Renal cortex interstitium (tissue), 11 donors: ENCODE data around the gene AUNIP. TPM values are rescaled to one million over a fixed set of nuclear protein-coding genes. Genes with fewer than 3 reads are reported as not detected.
"Not testable (repeated sequence)": the region's sequence is repeated elsewhere in the genome, so short reads cannot be mapped to it uniquely, and the experiment has no call there.

Experiments
- DNase-seq, 11 donors: peaks; one replicate each; pipeline ENCODE4 v3.0.0-alpha.2; 2013; ENCODE audit warnings: low read depth in 9 of 11, low spot score in 4 of 11; ENCODE audit errors: extremely low read depth in 1 of 11
- polyA plus RNA-seq, 3 donors: library from polyadenylated mRNA; unstranded; fragments of 120-200 nt; gene quantifications; one replicate each; pipeline ENCODE4 v1.2.1, GENCODE V29; 2013; ENCODE audit not compliant: insufficient read length in 3 of 3

The AUNIP gene
- polyA plus RNA-seq, 3 donors, result 3.0 to 4.3 (median 3.9) TPM

DNA sequence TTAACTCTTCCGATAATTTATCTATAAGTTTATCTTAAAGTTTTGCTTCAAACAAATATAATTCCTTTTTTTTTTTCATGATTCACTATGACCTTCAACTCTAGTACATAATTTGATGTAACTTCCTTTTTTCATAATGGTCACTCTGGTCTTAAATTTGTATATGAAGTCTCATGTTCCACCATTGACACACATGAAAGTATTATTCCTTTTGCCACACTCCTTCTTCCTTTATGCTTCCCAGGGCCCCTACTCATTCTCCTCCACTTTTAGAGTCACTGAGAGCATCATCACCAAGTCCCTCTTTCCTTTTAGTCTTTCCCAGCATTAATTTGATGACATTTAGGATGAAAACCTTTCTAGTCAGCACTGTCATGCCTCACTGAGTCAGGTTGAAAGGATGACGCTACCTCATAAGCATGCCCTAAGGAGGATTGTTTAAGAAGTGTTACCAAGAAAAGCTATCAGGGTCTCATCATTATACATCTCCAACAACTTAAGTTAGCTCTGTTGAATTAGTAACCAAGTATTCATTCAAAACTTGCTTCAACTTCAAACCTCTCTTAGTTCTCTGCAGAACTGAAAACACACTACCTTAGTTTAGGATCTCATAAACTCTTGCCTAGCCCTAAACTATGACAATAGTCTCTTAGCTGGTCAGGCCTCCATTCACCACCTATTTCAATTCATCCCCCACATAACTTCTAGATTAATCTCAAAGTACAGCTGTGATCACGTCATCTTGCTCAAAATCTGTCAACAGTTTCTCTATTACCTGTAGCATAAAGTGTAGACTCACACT is 14.5 kb downstream of the AUNIP start:
- DNase-seq, result no peak

GRCh38 chr1:25843483-25843882 is 15.8 kb downstream of the AUNIP start:
- DNase-seq, result no peak

- not testable (repeated sequence) for DNase-seq
Measured at GRCh38 chr1:25839808-25840207, 19.4 kb downstream of the AUNIP start.

- no peak for DNase-seq
Measured at GRCh38 chr1:25837262-25837875, 21.9 kb downstream of the AUNIP start.

DNA sequence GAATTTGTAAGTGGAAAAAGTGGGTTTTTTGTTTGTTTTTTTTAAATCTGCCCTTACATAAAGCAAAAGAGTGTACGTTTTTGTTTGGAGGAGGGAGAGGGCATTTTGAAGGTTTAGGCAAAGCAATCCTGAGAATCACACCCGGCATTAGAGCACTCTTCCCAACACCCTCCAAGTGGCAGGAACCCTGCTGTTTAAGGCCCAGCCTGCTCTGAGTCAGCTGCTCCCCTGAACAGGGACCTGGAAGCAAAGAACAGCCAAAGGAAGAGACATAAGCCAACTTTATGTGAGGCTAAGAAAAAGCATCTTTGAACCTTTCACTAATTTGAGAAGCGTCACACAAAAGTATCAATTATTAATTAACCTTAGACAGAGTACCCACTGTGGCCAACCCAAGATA is 22.6 kb downstream of the AUNIP start:
- no peak for DNase-seq

DNA sequence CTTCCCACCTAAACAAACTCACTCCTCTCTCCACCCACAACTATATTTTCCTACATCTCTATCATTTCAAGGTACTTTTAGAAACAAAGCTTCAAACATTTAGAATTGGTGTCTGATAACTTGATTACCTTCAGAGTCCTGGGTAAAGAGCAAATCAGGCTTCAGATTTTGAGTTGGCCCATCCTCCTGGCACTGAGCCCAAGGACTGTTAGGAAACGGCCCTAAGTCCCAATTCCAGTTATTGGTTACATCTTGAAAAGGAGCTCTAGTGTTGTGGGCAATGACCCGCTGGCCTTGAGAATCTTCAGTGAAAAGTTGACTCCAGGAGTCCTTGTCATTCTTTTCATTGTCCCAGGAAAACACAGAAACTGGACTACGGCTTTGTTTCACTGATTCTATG is 24.4 kb downstream of the AUNIP start:
- DNase-seq, result no peak

- no peak for DNase-seq
Measured at GRCh38 chr1:25833158-25833557, 26.1 kb downstream of the AUNIP start.

DNA sequence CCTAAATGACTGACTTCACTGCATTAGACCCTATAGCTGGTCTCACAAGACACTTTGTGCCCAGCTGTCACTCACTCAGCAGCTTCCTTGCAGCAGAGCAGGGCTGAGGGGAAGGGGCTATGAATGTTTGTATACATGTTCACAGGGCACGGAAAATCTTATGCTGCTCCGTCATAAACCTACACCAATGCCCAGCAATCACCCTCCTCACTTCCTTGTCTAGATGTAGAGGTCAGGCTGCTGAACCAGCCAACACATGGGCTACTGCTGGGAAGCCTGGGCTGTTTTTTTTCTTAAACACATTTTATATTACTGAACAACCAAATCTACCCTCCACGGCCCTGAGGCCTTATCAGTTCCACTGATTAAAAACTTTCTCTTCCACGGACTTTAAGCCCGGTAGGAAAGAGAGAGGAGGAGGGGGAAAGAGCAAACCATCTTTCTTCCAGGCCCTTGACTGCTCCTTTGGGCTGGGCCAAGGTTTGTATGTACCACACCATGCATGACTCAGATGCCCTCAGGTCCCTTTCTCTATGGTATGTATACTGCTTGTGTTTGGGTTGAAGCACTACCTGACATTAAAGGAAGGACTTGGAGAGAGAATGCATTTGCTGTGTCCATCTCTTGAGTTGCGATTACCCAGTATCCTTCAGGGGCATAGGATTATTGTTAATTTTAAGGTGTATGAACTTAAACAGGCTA is 26.8 kb downstream of the AUNIP start:
- no peak for DNase-seq

DNA sequence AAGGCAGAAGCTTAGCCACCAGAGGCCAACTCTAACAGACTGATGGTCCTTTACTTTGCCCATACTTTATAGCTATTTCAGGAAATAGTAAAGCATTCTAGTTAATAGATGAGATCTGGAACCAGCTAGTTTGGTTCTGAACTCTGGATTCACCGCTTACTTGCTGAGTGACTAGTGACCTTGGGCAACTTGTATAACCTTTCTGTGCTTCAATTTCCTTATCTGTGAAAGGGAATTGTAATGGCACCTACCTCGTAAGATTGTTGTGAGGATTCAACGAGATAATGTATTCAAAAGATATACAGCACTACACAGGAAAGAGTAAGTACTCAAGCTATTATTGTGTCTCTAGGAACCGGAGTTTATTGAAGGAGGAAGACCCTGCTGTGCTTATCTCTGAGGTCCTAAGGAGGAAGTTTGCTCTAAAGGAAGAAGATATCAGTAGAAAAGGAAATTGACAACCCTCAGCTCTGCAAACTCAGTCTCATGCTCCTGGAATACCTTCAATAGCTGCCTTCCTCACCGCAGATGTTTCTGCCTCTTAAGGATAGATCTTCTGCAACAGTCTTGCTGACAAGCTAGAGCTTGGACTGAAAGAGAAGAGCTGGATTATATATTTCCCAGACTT is 27.6 kb downstream of the AUNIP start:
- DNase-seq, result no peak

DNA sequence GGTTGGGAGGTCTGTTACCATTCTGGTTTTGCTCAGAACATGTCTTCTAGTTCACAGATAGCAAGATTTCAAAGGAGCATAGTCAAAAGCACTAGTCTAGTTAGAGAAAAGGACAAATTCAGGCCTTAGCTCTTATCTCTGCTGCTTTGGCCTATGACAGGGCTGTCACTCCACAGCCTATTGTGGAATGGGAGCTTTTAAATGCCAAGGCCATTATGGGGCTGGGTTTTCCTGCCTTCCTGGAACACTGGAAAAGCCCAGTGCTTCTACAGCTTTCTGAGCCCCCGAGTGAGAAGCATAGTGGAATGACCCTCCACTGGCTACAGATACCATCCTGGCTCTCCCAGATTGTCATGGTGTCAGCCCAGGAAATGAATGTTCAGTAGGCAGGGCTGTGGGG is 30.2 kb downstream of the AUNIP start:
- no peak for DNase-seq

GRCh38 chr1:25828491-25828890 is 30.8 kb downstream of the AUNIP start:
- no peak for DNase-seq

DNA sequence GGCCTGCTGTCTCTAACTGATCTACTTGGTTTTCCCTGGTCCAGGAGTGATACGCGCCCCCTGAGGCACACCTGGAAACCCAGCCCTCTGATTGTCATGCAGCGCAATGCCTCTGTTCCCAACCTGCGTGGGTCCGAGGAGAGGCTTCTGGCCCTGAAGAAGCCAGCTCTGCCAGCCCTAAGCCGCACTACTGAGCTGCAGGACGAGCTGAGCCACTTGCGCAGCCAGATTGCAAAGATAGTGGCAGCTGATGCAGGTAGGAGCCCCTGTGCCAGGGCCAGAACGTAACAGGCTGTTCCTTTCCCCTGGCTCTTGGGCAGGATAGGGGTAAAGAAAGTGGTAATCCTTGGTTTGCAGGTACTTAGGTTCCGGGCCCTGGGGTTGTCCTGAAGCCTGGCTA is 32.7 kb downstream of the AUNIP start:
- DNase-seq, result no peak

DNA sequence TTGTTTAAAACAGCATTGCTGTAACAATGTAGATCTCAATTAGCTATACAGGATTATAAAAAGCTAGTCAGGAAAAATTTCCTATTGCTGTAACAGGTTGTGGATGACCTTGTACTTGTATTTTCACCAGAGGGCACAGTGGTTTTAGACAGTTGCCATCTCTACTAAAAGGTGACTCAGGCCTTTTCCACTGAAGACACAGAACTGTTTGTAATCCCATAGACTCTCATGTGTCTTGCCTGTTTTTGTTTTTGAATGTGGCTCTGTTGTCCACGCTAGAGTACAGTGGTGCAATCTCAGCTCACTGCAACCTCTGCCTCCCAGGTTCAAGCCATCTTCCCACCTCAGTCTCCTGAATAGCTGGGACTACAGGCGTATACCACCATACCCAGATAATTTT is 33.7 kb downstream of the AUNIP start:
- no peak for DNase-seq

GRCh38 chr1:25821630-25822091 is 37.6 kb downstream of the AUNIP start:
- no peak for DNase-seq

DNA sequence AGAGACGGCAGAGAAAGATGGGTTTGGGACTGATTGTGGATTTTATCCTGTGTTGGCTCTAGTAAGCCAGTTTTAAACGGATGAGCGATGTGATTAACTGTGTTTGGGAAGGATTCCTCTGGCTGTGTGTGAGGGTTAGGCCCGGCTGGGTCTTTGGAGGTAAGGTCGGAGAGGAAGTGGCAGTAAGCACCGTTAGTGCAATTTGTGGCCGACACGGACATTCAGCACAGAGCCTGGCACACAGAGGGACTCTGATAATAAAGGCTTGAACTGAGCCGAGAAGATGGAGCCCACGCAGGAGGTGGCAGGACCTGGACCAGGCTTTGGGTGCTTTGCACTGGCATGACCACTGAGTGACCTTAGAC is 38.2 kb downstream of the AUNIP start:
- no peak for DNase-seq

DNA sequence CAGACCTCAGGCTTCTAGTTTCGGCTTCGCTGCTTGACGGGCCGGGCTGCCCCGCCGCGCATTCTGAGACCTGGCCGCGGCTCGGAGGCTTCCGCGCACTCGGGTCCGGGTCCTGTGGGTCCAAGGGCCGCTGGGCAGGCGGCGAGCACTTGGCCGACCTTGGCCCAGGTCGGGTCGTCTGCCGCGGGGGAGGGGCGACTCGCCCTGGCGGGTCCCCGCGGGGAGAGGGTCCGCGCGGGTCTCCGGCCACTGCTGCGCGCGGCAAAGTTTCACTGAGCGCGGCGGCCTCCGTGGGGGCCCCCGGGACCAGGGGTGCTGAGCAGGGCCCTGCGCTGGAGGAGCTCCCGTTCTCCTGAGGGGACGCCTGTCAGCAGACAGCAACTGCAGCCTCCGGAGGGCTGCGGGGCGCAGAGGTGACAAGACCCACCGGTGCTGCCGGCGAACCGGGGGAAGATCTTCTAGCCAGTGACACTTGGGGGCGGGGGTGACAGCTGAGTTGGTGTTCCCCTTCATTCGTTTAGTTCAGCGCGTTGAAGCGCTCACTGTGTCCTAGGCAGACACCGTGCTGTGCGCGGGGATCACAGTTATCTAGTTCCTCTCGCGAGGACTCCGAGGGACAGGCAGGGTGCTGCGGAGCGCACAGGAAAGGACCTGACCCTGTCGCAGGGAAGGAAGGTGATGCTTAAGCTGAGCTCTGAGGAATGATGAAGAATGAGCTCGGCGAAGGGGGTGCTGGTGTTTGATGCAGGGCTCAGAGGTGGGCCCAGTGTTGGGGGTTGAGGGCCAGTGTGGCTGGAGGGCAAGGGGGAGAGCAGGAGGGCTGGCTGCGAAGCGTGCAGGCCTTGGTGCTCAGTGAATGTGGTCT is 38.8 kb downstream of the AUNIP start:
- no peak for DNase-seq

DNA sequence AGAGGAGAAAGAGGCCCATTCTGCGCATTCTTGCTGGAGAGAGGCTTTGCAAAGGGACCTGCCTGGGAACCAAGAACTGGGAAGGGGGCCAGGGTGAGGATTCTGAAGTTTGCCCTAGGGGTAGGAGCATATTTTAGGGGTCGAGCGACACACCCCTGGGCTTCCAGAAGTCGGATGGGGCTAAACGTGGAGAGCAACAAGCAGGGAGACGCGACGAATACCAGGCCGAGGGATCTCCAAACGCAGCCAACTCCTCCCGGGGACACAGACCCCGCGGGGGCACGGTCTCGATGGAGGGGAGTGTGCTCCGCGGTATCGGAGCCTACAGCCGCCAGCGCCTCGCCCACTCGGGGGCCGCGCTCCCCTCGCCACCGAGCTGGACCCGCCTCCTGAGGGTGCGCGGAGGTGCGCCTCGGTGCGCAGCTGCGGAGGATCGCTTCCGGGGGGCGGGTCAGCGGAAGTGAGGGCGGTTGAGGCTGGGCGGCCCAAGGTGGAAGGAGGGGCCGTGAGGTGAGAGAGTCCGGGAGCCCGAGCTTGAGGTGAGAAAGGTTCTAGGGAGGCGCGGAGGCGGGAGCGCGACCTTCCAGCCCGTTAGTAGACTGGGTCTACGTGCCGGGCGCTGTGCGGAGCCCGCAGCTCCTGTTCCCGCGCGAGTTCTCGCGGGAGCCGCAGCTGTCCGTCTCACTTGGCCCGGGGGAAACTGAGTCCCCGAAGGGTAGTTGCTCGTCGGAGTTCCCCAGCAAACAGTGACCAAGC is 39.6 kb downstream of the AUNIP start, which contains the start of gene MTFR1L:
MTFR1L (plus strand) TSS at position 464 of the 756 bp plus-strand sequence. CDS start 3,151 bp downstream, outside the sequence.
- DNase-seq, result peak in 10 of 11 donors; percentile 63 to 84 (median 79)

GRCh38 chr1:25818569-25818968 is 40.7 kb downstream of the AUNIP start:
- DNase-seq, result no peak
